Ascending aorta (tissue), 2 donors: ENCODE results near the gene ZMIZ2. TPM values are rescaled to one million over a fixed set of nuclear protein-coding genes. Genes with fewer than 3 reads are reported as not detected.
"Not testable (repeated sequence)": the region's sequence is repeated elsewhere in the genome, so short reads cannot be mapped to it uniquely, and the experiment has no call there.

Source experiments
- DNase-seq, 2 donors: peaks; one replicate each; pipeline ENCODE4 v3.0.0-alpha.2; 2019; ENCODE audit warnings: low spot score in 2 of 2
- H3K27ac ChIP-seq, 2 donors: fragments of 200-600 bp; sonication (generic); one replicate each; pipeline ENCODE4 v1.5.1; 2016 to 2017; ENCODE audit warnings: mild to moderate bottlenecking in 1 of 2
- H3K27me3 ChIP-seq: fragments of 200-600 bp; sonication (generic); one replicate; pipeline ENCODE4 v1.5.1; 2017
- H3K36me3 ChIP-seq, 2 donors: fragments of 200-600 bp; sonication (generic); one replicate each; pipeline ENCODE4 v1.5.1; 2016
- H3K4me1 ChIP-seq, 2 donors: fragments of 200-600 bp; sonication (generic); one replicate each; pipeline ENCODE4 v1.5.1; 2016 to 2017; ENCODE audit warnings: mild to moderate bottlenecking in 1 of 2
- H3K4me3 ChIP-seq, 2 donors: fragments of 200-600 bp; sonication (generic); one replicate each; pipeline ENCODE4 v1.5.1; 2016 to 2017; ENCODE audit warnings: mild to moderate bottlenecking in 1 of 2
- H3K9me3 ChIP-seq, 2 donors: fragments of 200-600 bp; sonication (generic); one replicate each; pipeline ENCODE4 v1.5.1; 2016
- intact Hi-C: fragments of 100-400 bp; cut with DNase I; formaldehyde crosslinking; loops from one replicate; pipeline ENCODE4 v1.15.1; 2023
- total RNA-seq: library from RNA; depleted of rRNA; stranded (reverse); fragments of >200 nt; gene quantifications from one replicate; pipeline ENCODE4 v1.1.0, GENCODE V29; 2016
- TF ChIP-seq, protein P1 (sequence below), 3 experiments: fragments of 200-600 bp in 2 of 3; fragments of 450-650 bp in 1 of 3; sonication (generic) in 2 of 3; IDR thresholded peaks; one replicate each; pipeline ENCODE4 v1.5.1; 2016 to 2019; ENCODE audit warnings: antibody characterized with exemption in 3 of 3, mild to moderate bottlenecking in 1 of 3, moderate library complexity in 1 of 3

ZMIZ2 gene, protein sequence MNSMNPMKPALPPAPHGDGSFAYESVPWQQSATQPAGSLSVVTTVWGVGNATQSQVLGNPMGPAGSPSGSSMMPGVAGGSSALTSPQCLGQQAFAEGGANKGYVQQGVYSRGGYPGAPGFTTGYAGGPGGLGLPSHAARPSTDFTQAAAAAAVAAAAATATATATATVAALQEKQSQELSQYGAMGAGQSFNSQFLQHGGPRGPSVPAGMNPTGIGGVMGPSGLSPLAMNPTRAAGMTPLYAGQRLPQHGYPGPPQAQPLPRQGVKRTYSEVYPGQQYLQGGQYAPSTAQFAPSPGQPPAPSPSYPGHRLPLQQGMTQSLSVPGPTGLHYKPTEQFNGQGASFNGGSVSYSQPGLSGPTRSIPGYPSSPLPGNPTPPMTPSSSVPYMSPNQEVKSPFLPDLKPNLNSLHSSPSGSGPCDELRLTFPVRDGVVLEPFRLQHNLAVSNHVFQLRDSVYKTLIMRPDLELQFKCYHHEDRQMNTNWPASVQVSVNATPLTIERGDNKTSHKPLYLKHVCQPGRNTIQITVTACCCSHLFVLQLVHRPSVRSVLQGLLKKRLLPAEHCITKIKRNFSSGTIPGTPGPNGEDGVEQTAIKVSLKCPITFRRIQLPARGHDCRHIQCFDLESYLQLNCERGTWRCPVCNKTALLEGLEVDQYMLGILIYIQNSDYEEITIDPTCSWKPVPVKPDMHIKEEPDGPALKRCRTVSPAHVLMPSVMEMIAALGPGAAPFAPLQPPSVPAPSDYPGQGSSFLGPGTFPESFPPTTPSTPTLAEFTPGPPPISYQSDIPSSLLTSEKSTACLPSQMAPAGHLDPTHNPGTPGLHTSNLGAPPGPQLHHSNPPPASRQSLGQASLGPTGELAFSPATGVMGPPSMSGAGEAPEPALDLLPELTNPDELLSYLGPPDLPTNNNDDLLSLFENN
- total RNA-seq: 75.5 TPM

DNA sequence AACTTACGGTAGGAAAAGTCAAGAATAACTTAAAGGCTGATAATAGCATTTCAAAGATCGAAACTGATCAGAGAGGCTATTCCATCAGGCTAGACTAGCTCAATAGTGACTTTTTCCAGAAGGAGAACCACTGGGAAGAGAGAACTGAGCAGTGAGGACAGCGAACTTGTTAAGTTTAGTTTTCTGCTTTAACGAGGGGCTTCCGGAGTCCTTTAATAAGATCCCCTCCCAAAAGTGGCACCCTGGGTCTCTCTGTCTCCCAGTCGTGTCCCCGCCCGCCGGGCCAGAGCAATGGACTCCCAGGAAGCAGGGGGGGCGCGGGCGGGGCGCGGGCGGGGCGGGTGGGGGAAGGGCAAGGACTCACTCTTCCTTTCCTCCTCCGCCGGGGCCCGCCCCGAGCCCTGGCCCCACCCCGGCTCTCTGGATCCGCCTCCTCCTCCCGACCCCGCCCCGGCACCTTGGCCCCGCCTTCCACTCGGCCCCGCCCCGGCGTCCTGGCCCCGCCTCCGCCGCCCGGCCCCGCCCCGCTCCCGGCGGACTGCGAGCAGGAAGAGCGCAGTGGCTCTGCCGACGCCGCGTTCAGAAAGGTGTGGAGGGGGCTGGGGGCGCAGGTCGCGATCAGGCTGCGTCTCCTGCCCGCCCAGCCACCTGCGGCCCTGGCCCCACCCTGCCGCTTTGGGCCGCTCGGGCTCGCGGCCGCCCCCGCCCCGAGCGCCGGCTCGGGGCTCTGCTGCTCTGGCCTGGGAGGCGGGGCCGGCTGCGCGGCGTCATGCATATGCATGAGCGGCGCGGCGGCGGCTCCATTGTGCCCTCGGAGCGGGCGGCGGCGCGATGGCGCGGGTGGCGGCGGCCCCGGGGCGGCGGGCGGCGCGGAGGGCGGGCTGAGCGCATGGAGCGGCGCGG is at the start of gene ZMIZ2:
Gene ZMIZ2, plus strand, starts transcription at position 803 of the 903 bp plus-strand sequence. CDS start 7,403 bp downstream, outside the sequence.
- Histone ChIP-seq H3K9me3 (no peaks in the 10 kb centered on the region), H3K4me3 (peak within 1 kb of the TSS; percentile 81 to 93), H3K27me3 (no peaks in the 10 kb centered on the region), H3K4me1 (peaks cover 4 to 15% of the 10 kb centered on the region in 2 donors), H3K36me3 (peaks cover 0 to 4% of the 10 kb centered on the region in 2 donors), H3K27ac (peak within 1 kb of the TSS; percentile 88 to 98)
- TF ChIP-seq, protein P1, sequence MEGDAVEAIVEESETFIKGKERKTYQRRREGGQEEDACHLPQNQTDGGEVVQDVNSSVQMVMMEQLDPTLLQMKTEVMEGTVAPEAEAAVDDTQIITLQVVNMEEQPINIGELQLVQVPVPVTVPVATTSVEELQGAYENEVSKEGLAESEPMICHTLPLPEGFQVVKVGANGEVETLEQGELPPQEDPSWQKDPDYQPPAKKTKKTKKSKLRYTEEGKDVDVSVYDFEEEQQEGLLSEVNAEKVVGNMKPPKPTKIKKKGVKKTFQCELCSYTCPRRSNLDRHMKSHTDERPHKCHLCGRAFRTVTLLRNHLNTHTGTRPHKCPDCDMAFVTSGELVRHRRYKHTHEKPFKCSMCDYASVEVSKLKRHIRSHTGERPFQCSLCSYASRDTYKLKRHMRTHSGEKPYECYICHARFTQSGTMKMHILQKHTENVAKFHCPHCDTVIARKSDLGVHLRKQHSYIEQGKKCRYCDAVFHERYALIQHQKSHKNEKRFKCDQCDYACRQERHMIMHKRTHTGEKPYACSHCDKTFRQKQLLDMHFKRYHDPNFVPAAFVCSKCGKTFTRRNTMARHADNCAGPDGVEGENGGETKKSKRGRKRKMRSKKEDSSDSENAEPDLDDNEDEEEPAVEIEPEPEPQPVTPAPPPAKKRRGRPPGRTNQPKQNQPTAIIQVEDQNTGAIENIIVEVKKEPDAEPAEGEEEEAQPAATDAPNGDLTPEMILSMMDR (IDR thresholded peaks at IDR 0.05): no peak
- intact Hi-C loops: loop anchor here (1.0 to 5.0 kb wide), 9 partner anchors 21 to 491 kb away; partner anchors contain the start of genes CCM2, DDX56, H2AZ2 and OGDH
- peak; percentile 63 to 94 for DNase-seq

DNA sequence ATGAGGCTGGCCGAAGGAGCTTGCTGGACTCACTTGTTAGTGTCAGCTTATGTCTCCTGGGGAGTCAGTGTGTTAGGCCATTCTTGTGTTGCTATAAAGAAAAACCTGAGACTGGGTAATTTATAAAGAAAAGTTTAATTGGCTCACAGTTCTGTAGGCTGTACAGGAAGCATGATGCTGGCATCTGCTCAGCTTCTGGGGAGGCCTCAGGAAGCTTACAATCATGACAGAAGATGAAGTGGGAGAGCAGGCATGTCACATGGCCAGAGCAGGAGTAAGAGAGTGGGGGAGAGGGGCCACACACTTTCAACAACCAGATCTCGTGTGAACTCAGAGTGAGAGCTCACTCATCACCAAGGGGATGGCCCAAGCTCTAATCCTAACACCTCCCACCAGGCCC is 49.0 kb upstream of the ZMIZ2 start:
- H3K27me3 ChIP-seq, H3K4me1 ChIP-seq, DNase-seq, intact Hi-C loops, H3K27ac ChIP-seq, H3K9me3 ChIP-seq, H3K4me3 ChIP-seq: not testable (repeated sequence)
- peaks cover 71 to 95% of the 10 kb centered on the region in 2 donors for H3K36me3 ChIP-seq

DNA sequence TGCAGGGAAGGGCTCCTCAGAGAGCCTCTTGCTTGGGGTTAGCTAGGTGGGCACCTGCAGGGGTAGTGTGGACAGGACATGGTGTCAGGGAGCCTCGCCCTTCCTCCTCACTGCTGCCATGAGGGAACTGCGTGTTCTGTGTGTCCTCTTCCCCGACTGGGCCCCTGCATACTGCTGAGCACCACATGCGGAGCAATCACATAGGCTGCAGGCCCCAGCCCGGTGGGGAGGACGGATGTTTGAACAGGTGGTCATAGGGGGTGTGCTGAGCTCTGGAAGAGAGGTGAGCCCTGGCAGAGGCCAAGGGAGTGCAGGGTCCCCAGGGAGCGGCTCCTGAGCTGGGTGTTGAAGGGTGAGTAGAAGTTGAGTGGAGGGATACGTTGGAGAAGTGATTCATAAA is 48.3 kb upstream of the ZMIZ2 start:
- H3K27me3 ChIP-seq: no peaks in the 10 kb centered on the region
- TF ChIP-seq, protein P1 (IDR thresholded peaks at IDR 0.05): no peak
- no peak overlapping the region for H3K4me3 ChIP-seq
- no peak overlapping the region for H3K27ac ChIP-seq
- H3K36me3 ChIP-seq: peaks cover 69 to 88% of the 10 kb centered on the region in 2 donors
- no peak for DNase-seq
- H3K9me3 ChIP-seq: no peaks in the 10 kb centered on the region
- H3K4me1 ChIP-seq: no peaks in the 10 kb centered on the region
- intact Hi-C loops: no loop called here

DNA sequence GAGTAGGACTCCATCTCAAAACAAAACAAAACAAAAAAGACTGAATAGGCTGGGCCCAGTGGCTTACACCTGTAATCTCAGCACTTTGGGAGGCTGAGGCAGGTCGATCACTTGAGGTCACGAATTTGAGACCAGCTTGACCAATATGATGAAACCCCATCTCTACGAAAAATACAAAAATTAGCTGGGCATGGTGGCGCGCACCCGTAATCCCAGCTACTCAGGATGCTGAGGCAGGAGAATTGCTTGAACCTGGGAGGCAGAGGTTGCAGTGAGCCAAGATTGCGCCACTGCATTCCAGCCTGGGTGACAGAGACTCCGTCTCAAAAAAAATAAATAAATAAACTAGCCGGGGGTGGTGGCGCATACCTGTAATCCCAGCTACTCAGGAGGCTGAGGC is 45.3 kb upstream of the ZMIZ2 start:
- H3K9me3 ChIP-seq, H3K4me3 ChIP-seq, intact Hi-C loops, DNase-seq, H3K4me1 ChIP-seq, H3K27me3 ChIP-seq, H3K27ac ChIP-seq: not testable (repeated sequence)
- H3K36me3 ChIP-seq: peaks cover 52 to 81% of the 10 kb centered on the region in 2 donors

DNA sequence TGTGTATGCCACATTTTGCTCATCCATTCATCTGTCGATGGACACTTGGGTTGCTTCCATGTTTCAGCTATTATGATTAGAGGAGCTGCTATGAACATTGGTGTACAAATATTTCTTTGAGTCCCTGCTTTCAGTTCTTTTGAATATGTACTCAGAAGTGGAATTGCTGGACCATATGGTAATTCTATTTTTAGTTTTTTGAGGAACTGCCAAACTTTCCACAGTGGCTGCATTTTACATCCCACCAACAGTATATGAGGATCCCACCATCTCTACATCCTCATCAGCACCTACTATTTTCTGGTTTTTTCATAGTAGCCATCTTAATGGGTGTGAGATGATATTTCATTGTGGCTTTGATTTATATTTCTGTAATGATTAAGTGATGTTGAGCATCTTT is 44.7 kb upstream of the ZMIZ2 start:
- Histone ChIP-seq H3K4me3 (no peak overlapping the region), H3K27me3 (no peaks in the 10 kb centered on the region), H3K4me1 (no peaks in the 10 kb centered on the region), H3K9me3 (no peaks in the 10 kb centered on the region), H3K36me3 (peaks cover 50 to 81% of the 10 kb centered on the region in 2 donors), H3K27ac (no peak overlapping the region)
- intact Hi-C loops: no loop called here
- no peak for DNase-seq
- TF ChIP-seq, protein P1 (IDR thresholded peaks at IDR 0.05): no peak

DNA sequence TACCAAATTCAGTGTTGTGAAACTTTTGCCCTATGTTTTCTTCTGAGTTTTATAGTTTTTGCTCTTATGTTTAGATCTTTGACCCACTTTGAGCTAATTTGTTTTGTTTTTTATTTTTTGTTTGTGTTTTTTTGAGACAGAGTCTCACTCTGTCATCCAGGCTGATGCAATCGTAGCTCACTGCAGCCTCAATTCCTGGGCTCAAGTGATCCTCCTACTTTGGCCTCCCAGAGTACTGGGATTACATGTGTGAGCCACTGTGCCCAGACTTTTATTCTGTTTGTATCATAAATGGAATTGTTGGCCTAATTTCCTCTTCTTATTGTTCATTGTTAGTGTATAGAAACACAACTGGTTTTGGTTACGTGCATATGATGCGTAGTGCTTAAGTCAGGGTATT is 43.2 kb upstream of the ZMIZ2 start:
- H3K4me1 ChIP-seq: no peaks in the 10 kb centered on the region
- H3K9me3 ChIP-seq: no peaks in the 10 kb centered on the region
- no peak for DNase-seq
- no peak overlapping the region for H3K4me3 ChIP-seq
- TF ChIP-seq, protein P1 (IDR thresholded peaks at IDR 0.05): no peak
- H3K36me3 ChIP-seq: peaks cover 47 to 76% of the 10 kb centered on the region in 2 donors
- no peak overlapping the region for H3K27ac ChIP-seq
- intact Hi-C loops: no loop called here
- H3K27me3 ChIP-seq: no peaks in the 10 kb centered on the region
